GM21619 (cell line): ENCODE results near the gene OR6N2.

Experiments
- ATAC-seq: cut with Tn5 transposase; IDR thresholded peaks from one replicate; pipeline ENCODE4 v1.9.1; 2021; ENCODE audit not compliant: unreplicated experiment

The OR6N2 gene

GRCh38 chr1:158771950-158772866 is 8.8 kb downstream of the OR6N2 start, which contains the start of gene OR6N1:
OR6N1 (minus strand) TSS chr1:158772195; CDS start chr1:158766682, 5,513 bp downstream.
- ATAC-seq = no peak

DNA sequence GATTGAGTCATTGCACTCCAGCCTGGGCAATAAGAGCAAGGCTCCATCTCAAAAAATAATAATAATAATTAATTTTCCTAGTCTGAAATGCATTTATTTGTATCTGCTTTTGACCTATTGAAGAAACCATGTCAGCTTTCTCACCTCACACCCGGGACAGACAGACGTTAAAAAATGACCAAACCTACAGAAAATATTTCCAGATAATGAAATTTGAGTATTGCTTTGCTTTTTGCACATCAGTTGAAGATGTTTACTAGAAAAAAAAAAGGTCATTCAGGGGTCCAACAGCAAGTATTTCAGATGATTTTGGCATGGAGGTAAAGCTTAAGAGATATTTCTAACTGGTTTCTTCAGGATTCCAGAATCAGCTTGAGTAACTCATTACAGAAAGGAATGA is 26.6 kb downstream of the OR6N2 start, which contains the start of gene OR6K6:
OR6K6 (plus strand) TSS at position 301 of the 400 bp plus-strand sequence. CDS start 168 bp downstream, outside the sequence.
- no peak for ATAC-seq

- ATAC-seq = no peak
Observed at GRCh38 chr1:158752155-158752712, 28.8 kb downstream of the OR6N2 start.

- ATAC-seq = no peak
Observed at GRCh38 chr1:158735848-158736247, 45.2 kb downstream of the OR6N2 start.

DNA sequence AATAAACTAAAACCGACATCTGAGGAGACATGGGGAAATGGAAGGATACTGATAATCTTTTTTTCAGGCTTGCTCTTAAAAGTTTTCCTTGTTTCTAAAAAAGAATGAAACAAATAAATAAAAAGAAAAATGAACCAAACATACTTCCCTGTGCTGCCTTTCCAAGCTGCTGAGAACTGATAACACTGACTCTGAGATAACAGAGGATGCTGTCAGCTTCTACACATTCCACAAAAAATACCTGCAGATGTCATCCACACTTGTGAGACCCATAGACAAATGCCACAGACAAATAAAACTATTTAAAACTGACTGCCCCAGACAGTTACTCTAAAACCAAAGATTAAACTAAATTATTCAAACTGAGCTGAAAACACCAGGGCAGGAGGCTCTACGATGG is 48.5 kb downstream of the OR6N2 start:
- no peak for ATAC-seq

- ATAC-seq = no peak
Observed at GRCh38 chr1:158731707-158732106, 49.3 kb downstream of the OR6N2 start.

DNA sequence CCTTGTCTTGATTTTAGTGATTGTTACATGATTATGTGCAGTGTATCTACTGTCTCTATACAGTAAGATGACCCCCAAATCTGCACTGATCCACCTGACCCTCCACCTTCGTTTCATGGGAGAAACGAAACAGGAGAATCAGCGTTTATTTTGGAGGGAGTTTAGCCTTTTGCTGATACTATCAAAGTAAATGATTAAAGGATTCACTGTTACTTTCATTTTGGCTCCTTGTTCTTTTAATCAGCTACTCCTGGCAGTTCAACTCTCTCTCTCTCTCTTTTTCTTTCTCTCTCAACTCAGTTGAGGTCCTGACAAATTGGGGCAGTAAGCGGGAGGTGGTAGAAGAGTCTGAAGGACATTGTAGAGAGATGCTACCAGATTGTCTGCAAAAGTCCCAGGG is 50.6 kb downstream of the OR6N2 start:
- no peak for ATAC-seq

GRCh38 chr1:158728510-158729225 is 52.3 kb downstream of the OR6N2 start:
- no peak for ATAC-seq

- ATAC-seq = no peak
Observed at GRCh38 chr1:158724442-158724841, 56.6 kb downstream of the OR6N2 start.
